GM12878 (cell line): Measurements from ENCODE around the gene FAN1. TPM values are rescaled to one million over a fixed set of nuclear protein-coding genes. Genes with fewer than 3 reads are reported as not detected.

Source experiments
- ATAC-seq: fragments of 200-7000 bp; cut with Tn5 transposase; 3 replicates; pipeline ENCODE4 v1.9.1; 2020; ENCODE audit warnings: mild to moderate bottlenecking, moderate library complexity
- BruUV-seq: library from RNA; stranded (reverse); fragments of 400-500 nt; replicated peaks from 2 replicates; lab custom pipeline; 2021; lab: Mats Ljungman, UMichigan
- CTCF ChIA-PET: fragments of 300-600 bp; sonication (Branson Sonifier 250); formaldehyde crosslinking; extraction: SDS; loops from one replicate; lab custom pipeline; 2021; ENCODE audit warnings: inconsistent platforms; lab: Yijun Ruan, JAX
- POLR2A ChIA-PET: fragments of 350-600 bp; formaldehyde crosslinking; extraction: SDS; loops from one replicate; lab custom pipeline; 2021; ENCODE audit warnings: inconsistent platforms; lab: Charles Lee
- RAD21 ChIA-PET: fragments of 300-600 bp; sonication (Branson Sonifier 250); formaldehyde crosslinking; loops from one replicate; lab custom pipeline; 2023; ENCODE audit warnings: antibody characterized with exemption; ENCODE audit not compliant: unreplicated experiment; lab: Charles Lee
- SMC1A ChIA-PET: fragments of 300-600 bp; sonication (Branson Sonifier 250); formaldehyde crosslinking; loops from one replicate; lab custom pipeline; 2023; ENCODE audit not compliant: unreplicated experiment, uncharacterized antibody; lab: Charles Lee
- DNase-seq: peaks from one replicate; pipeline ENCODE4 v3.0.0-alpha.2; 2011; ENCODE audit warnings: low read depth, low spot score
- FAIRE-seq: peaks from 3 replicates; lab custom pipeline; 2011; peaks lifted over from hg19 to GRCh38; lab: Jason Lieb, UNC
- H2AFZ ChIP-seq: 2 replicates; pipeline ENCODE4 v1.6.0; 2011; ENCODE audit warnings: low read depth, low read length, control low read depth; ENCODE audit not compliant: control insufficient read depth
- H3K27ac ChIP-seq: 2 replicates; pipeline ENCODE4 v1.5.1; 2011; ENCODE audit warnings: control low read depth; ENCODE audit not compliant: control insufficient read depth, insufficient read depth
- H3K27me3 ChIP-seq, 2 experiments: replicated peaks in 1 of 2; 2 replicates each; pipeline versions ENCODE4 v1.6.0 to v1.6.1; 2011; ENCODE audit warnings: low read length in 1 of 2; ENCODE audit not compliant: control insufficient read depth in 2 of 2, insufficient read depth in 2 of 2
- H3K36me3 ChIP-seq, 2 experiments: 2 replicates each; pipeline ENCODE4 v1.5.1; 2011; ENCODE audit warnings: low read length in 1 of 2; ENCODE audit not compliant: control insufficient read depth in 2 of 2, insufficient read depth in 2 of 2
- H3K4me1 ChIP-seq: 2 replicates; pipeline ENCODE4 v1.6.1; 2011; ENCODE audit warnings: mild to moderate bottlenecking, low read length, moderate library complexity, mixed read lengths; ENCODE audit not compliant: control insufficient read depth, insufficient read depth
- H3K4me2 ChIP-seq: 2 replicates; pipeline ENCODE4 v1.6.0; 2011; ENCODE audit warnings: control low read depth; ENCODE audit not compliant: control insufficient read depth, insufficient read depth
- H3K4me3 ChIP-seq: fragments of 200-600 bp; sonication (generic); 2 replicates; pipeline ENCODE4 v1.5.1; 2016
- H3K79me2 ChIP-seq: 2 replicates; pipeline ENCODE4 v1.6.0; 2011; ENCODE audit warnings: low read length; ENCODE audit not compliant: control insufficient read depth, insufficient read depth
- H3K9ac ChIP-seq: 2 replicates; pipeline ENCODE4 v1.8.0; 2011; ENCODE audit warnings: low read length, control low read depth, mixed read lengths; ENCODE audit not compliant: control insufficient read depth, insufficient read depth
- H3K9me3 ChIP-seq: replicated peaks from 3 replicates; pipeline ENCODE4 v1.5.1; 2011; ENCODE audit warnings: mild to moderate bottlenecking, low read length; ENCODE audit not compliant: control insufficient read depth, insufficient read depth
- H4K20me1 ChIP-seq: 2 replicates; pipeline ENCODE4 v1.6.0; 2011; ENCODE audit not compliant: control insufficient read depth, insufficient read depth
- CHD2 ChIP-seq: IDR thresholded peaks from 2 replicates; pipeline ENCODE4 v1.6.1; 2011; ENCODE audit warnings: low read depth, low read length, improper control_type of control experiment, borderline replicate concordance
- EGR1 ChIP-seq, 2 experiments: IDR thresholded peaks; 1 replicate in 1 of 2; 2 replicates in 1 of 2; pipeline ENCODE4 v1.6.1; 2011 to 2012; ENCODE audit warnings: low read depth in 2 of 2, low read length in 2 of 2, borderline replicate concordance in 1 of 2, mild to moderate bottlenecking in 1 of 2, moderate library complexity in 1 of 2
- HCFC1 ChIP-seq: fragments of 150-350 bp; IDR thresholded peaks from 2 replicates; pipeline ENCODE4 v1.6.1; 2014; ENCODE audit warnings: low read length
- HDAC2 ChIP-seq: fragments of 200-600 bp; sonication (generic); IDR thresholded peaks from 2 replicates; pipeline ENCODE4 v1.6.1; 2017
- IRF4 ChIP-seq: IDR thresholded peaks from 2 replicates; pipeline ENCODE4 v1.6.1; 2011; ENCODE audit warnings: low read depth, low read length
- MEF2A ChIP-seq: IDR thresholded peaks from 2 replicates; pipeline ENCODE4 v1.6.1; 2011; ENCODE audit warnings: low read depth, mild to moderate bottlenecking, low read length, moderate library complexity; ENCODE audit not compliant: insufficient read depth
- PAX5 ChIP-seq: IDR thresholded peaks from 2 replicates; pipeline ENCODE4 v1.6.1; 2011; ENCODE audit warnings: low read depth, low read length, borderline replicate concordance
- PAX8 ChIP-seq: fragments of 450-650 bp; IDR thresholded peaks from 2 replicates; pipeline ENCODE4 v1.6.1; 2017; ENCODE audit warnings: mild to moderate bottlenecking, moderate library complexity
- PKNOX1 ChIP-seq: fragments of 450-650 bp; IDR thresholded peaks from 2 replicates; pipeline ENCODE4 v1.6.1; 2016; ENCODE audit warnings: mild to moderate bottlenecking
- RB1 ChIP-seq: fragments of 450-650 bp; formaldehyde crosslinking; IDR thresholded peaks from 2 replicates; pipeline ENCODE4 v1.6.1; 2017; ENCODE audit warnings: mild to moderate bottlenecking, borderline replicate concordance
- SIX5 ChIP-seq: IDR thresholded peaks from 2 replicates; pipeline ENCODE4 v1.6.1; 2011; ENCODE audit warnings: mild to moderate bottlenecking, low read depth, low read length, moderate library complexity; ENCODE audit not compliant: severe bottlenecking
- SKIL ChIP-seq: fragments of 450-650 bp; IDR thresholded peaks from 2 replicates; pipeline ENCODE4 v1.6.1; 2017; ENCODE audit warnings: mild to moderate bottlenecking, low read depth, inconsistent platforms; ENCODE audit not compliant: poor library complexity, severe bottlenecking
- STAT1 ChIP-seq: fragments of 450-650 bp; conservative IDR thresholded peaks from 2 replicates; pipeline ENCODE4 v1.6.1; 2014; ENCODE audit warnings: antibody characterized with exemption, mild to moderate bottlenecking
- USF2 ChIP-seq: IDR thresholded peaks from 2 replicates; pipeline ENCODE4 v1.6.1; 2011; ENCODE audit warnings: low read depth, low read length, improper control_type of control experiment, borderline replicate concordance
- WGBS: methylation state at CpG from one replicate; pipeline ENCODE4 v1.1.6; 2016; ENCODE audit warnings: low lambda C conversion rate; ENCODE audit not compliant: insufficient replicate concordance, insufficient coverage; ENCODE audit errors: missing lambda C conversion rate; 5-methylcytosine and 5-hydroxymethylcytosine counted together
- in situ Hi-C: fragments of 300-500 bp; cut with MboI; formaldehyde crosslinking; loops from 9 replicates; pipeline ENCODE4 v1.14.3; 2018; ENCODE audit warnings: mixed read lengths
- intact Hi-C: fragments of 100-400 bp; cut with micrococcal nuclease; formaldehyde crosslinking; loops from one replicate; pipeline ENCODE4 v1.14.2; 2022; ENCODE audit not compliant: unreplicated experiment
- polyA plus RNA-seq, 11 experiments: library from polyadenylated mRNA; depleted of rRNA in 4 of 11; unstranded in 6 of 11; stranded (reverse) in 5 of 11; fragments of >200 nt; fragmentation: Nextera tagmentation in 4 of 11; fragmentation: Illumina TruSeq in 1 of 11; extraction: Ambion mirVana in 4 of 11; extraction: Trizol in 1 of 11; gene quantifications; 1 replicate in 1 of 11; 2 replicates in 10 of 11; pipeline versions ENCODE4 v1.2.1 to v1.2.3, GENCODE V29; 2011 to 2016; ENCODE audit warnings: inconsistent platforms in 2 of 11, missing spikeins in 2 of 11, low read depth in 1 of 11
- total RNA-seq, 4 experiments: library from RNA; depleted of rRNA in 3 of 4; stranded (reverse); fragments of >200 nt in 3 of 4; fragmentation: Illumina TruSeq in 1 of 4; extraction: Trizol in 1 of 4; gene quantifications; 2 replicates each; pipeline versions ENCODE4 v1.2.1 to v1.2.3, GENCODE V29; 2013 to 2021

The FAN1 gene
- total and polyA plus RNA-seq, 10 of the 15 experiments (the other 5 are each of a cell fraction or from before 2014, with no cell fraction given): 0.55 to 18.6 (median 12.6) TPM

GRCh38 chr15:30923429-30923828 is 19.7 kb downstream of the FAN1 start:
- BruUV-seq: no TSS peak
- Histone ChIP-seq H3K9ac (no peak overlapping the region), H2AFZ (no peak overlapping the region), H3K27ac (no peak overlapping the region)
- no peak for TF ChIP-seq RB1
- TF ChIP-seq, all 136 proteins: peak for 0
- WGBS: 92% methylated on average over 7 of the region's 7 CpGs
- in situ Hi-C loops: no loop called here
- Histone ChIP-seq H3K79me2 (no peaks in the 10 kb centered on the region), H3K27me3 (no peaks in the 10 kb centered on the region), H3K4me3 (no peak overlapping the region), H3K4me2 (no peak overlapping the region), H3K36me3 (peaks cover 14 to 26% of the 10 kb centered on the region in 2 experiments), H3K4me1 (peaks cover 17% of the 10 kb centered on the region), H4K20me1 (no peaks in the 10 kb centered on the region; the same call in 1 of the 2 replicates), H3K9me3 (no peaks in the 10 kb centered on the region)
- POLR2A ChIA-PET: no interaction called here
- ATAC-seq (no peak), FAIRE-seq (no peak), DNase-seq (no peak)
- intact Hi-C loops: loop anchor here (5.0 kb wide), 1 partner anchor 49 kb away; no protein-coding TSS in a partner anchor
- SMC1A ChIA-PET: interaction anchor here (1.7 kb wide), 1 partner anchor 28 kb away, joined by 4 read pairs; no protein-coding TSS in a partner anchor
- RAD21 ChIA-PET: interaction anchor here (0.9 kb wide), 1 partner anchor 206 kb away, joined by 3 read pairs; no protein-coding TSS in a partner anchor
- CTCF ChIA-PET: no interaction called here

- Histone ChIP-seq H3K4me3 (no peak overlapping the region), H3K79me2 (no peaks in the 10 kb centered on the region), H3K9me3 (no peaks in the 10 kb centered on the region), H4K20me1 (no peaks in the 10 kb centered on the region; the same call in 1 of the 2 replicates), H3K4me1 (peaks cover 15% of the 10 kb centered on the region), H3K9ac (no peak overlapping the region), H2AFZ (no peak overlapping the region), H3K27ac (no peak overlapping the region), H3K27me3 (no peaks in the 10 kb centered on the region), H3K36me3 (peaks cover 16 to 25% of the 10 kb centered on the region in 2 experiments), H3K4me2 (no peak overlapping the region)
- POLR2A ChIA-PET: no interaction called here
- FAIRE-seq: no peak
- CTCF ChIA-PET: no interaction called here
- DNase-seq: no peak
- RAD21 ChIA-PET: no interaction called here
- in situ Hi-C loops: no loop called here
- WGBS: 99% methylated on average over 5 of the region's 5 CpGs
- ATAC-seq: no peak
- intact Hi-C loops: loop anchor here (5.0 kb wide), 1 partner anchor 48 kb away; no protein-coding TSS in a partner anchor
- no TSS peak for BruUV-seq
- SMC1A ChIA-PET: interaction anchor here (1.7 kb wide), 1 partner anchor 29 kb away, joined by 4 read pairs; no protein-coding TSS in a partner anchor
- TF ChIP-seq CHD2: no peak
- TF ChIP-seq EGR1 (IDR thresholded peaks at IDR 0.05; ENCODE audit: borderline replicate concordance in 1 of 2, low read depth in 2 of 2, low read length in 2 of 2): no peak
- TF ChIP-seq MEF2A: no peak
- no peak for TF ChIP-seq SIX5
- no peak for TF ChIP-seq IRF4
- no peak for TF ChIP-seq USF2
- TF ChIP-seq HDAC2: no peak
- TF ChIP-seq PKNOX1: no peak
- TF ChIP-seq PAX8: no peak
- no peak for TF ChIP-seq STAT1
- TF ChIP-seq HCFC1: no peak
- TF ChIP-seq PAX5: no peak
- TF ChIP-seq SKIL: no peak
Measured at GRCh38 chr15:30924353-30924752, 20.6 kb downstream of the FAN1 start.
